DMS153 (cell line): ENCODE results near the gene ADAM12.

Experiments
- DNase-seq: peaks from one replicate; lab custom pipeline; 2025; lab: John Stamatoyannopoulos, UW

ADAM12 gene

GRCh38 chr10:126083009-126083408, 305.3 kb downstream of the ADAM12 start:
- no peak for DNase-seq

- no peak for DNase-seq
These were observed 306.3 kb downstream of the ADAM12 start for GRCh38 chr10:126081841-126082466.

GRCh38 chr10:126080879-126081411, 307.3 kb downstream of the ADAM12 start:
- DNase-seq, result no peak

- no peak for DNase-seq
These were observed 307.9 kb downstream of the ADAM12 start for GRCh38 chr10:126080291-126080825.

GRCh38 chr10:126075009-126075408, 313.3 kb downstream of the ADAM12 start:
- no peak for DNase-seq

- DNase-seq, result no peak
These were observed 314.0 kb downstream of the ADAM12 start for GRCh38 chr10:126074291-126074690.

- no peak for DNase-seq
These were observed 314.7 kb downstream of the ADAM12 start for GRCh38 chr10:126073606-126074005.

GRCh38 chr10:126072622-126073021, 315.7 kb downstream of the ADAM12 start:
- no peak for DNase-seq

- DNase-seq, result no peak
These were observed 317.6 kb downstream of the ADAM12 start for GRCh38 chr10:126070476-126071215.

- no peak for DNase-seq
These were observed 320.0 kb downstream of the ADAM12 start for GRCh38 chr10:126068322-126068721.

GRCh38 chr10:126066456-126066855, 321.8 kb downstream of the ADAM12 start:
- no peak for DNase-seq

- DNase-seq, result no peak
These were observed 322.4 kb downstream of the ADAM12 start for GRCh38 chr10:126065751-126066377.

GRCh38 chr10:126064512-126064911, 323.8 kb downstream of the ADAM12 start:
- no peak for DNase-seq

- DNase-seq, result no peak
These were observed 324.9 kb downstream of the ADAM12 start for GRCh38 chr10:126063353-126063791.

GRCh38 chr10:126062131-126063032, 325.9 kb downstream of the ADAM12 start:
- DNase-seq, result no peak

GRCh38 chr10:126061526-126061925, 326.8 kb downstream of the ADAM12 start:
- no peak for DNase-seq

GRCh38 chr10:126060261-126060931, 327.9 kb downstream of the ADAM12 start:
- no peak for DNase-seq

- no peak for DNase-seq
These were observed 329.0 kb downstream of the ADAM12 start for GRCh38 chr10:126059076-126059826.

GRCh38 chr10:126058507-126058906, 329.8 kb downstream of the ADAM12 start:
- peak; percentile 16 for DNase-seq

GRCh38 chr10:126058104-126058503, 330.2 kb downstream of the ADAM12 start:
- no peak for DNase-seq
